Neutrophil (primary cell): ENCODE data around the gene VTI1A.

Source experiments
- H3K27ac ChIP-seq: fragments of 200-600 bp; sonication (generic); 2 replicates; pipeline ENCODE4 v1.5.1; 2016; ENCODE audit warnings: mild to moderate bottlenecking, moderate library complexity
- H3K27me3 ChIP-seq: fragments of 200-600 bp; sonication (generic); 2 replicates; pipeline ENCODE4 v1.6.0; 2016; ENCODE audit warnings: mild to moderate bottlenecking
- H3K36me3 ChIP-seq: fragments of 200-600 bp; sonication (generic); 2 replicates; pipeline ENCODE4 v1.5.1; 2017
- H3K4me1 ChIP-seq, 2 experiments: fragments of 200-600 bp in 1 of 2; sonication (generic) in 1 of 2; 1 replicate in 1 of 2; 2 replicates in 1 of 2; pipeline versions ENCODE4 v1.5.1 to v1.6.1; 2013 to 2016; ENCODE audit warnings: low read depth in 1 of 2, low read length in 1 of 2, mild to moderate bottlenecking in 1 of 2, moderate library complexity in 1 of 2; ENCODE audit not compliant: control insufficient read depth in 1 of 2, insufficient read depth in 1 of 2
- H3K4me3 ChIP-seq, 2 experiments: fragments of 200-600 bp in 1 of 2; sonication (generic) in 1 of 2; 1 replicate in 1 of 2; 2 replicates in 1 of 2; pipeline ENCODE4 v1.5.1; 2013 to 2016; ENCODE audit warnings: low read depth in 1 of 2, low read length in 1 of 2, mild to moderate bottlenecking in 1 of 2, moderate library complexity in 1 of 2
- H3K9me3 ChIP-seq: fragments of 200-600 bp; sonication (generic); 2 replicates; pipeline ENCODE4 v1.5.1; 2016
- TF ChIP-seq, protein P1 (sequence below): fragments of 200-600 bp; sonication (generic); IDR thresholded peaks from 2 replicates; pipeline ENCODE4 v1.5.1; 2016; ENCODE audit warnings: antibody characterized with exemption

VTI1A gene

DNA sequence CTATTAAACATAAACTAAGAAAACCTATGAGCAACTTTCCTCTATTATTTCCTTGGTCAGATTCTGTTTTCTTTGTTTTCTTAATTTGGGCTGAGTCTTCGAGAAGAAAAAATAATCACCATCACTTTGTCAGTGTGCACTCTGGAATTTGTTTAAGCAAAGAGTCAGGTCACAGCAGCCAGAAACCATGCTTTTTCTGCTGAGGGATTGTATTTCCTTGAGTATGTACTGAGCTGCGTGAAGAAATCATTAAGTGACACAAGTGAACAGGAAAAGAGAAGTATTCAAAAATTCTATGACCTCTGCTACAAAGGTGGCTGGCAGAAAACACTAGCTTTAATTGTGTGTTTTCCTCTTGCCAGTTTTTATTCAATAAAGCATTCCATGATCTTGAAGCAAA, 249.6 kb downstream of the VTI1A start:
- Histone ChIP-seq H3K27ac (no peak overlapping the region), H3K4me1 (no peaks in the 10 kb centered on the region), H3K9me3 (no peaks in the 10 kb centered on the region), H3K27me3 (no peaks in the 10 kb centered on the region), H3K36me3 (peaks cover 3% of the 10 kb centered on the region), H3K4me3 (no peak overlapping the region)
- TF ChIP-seq, protein P1, sequence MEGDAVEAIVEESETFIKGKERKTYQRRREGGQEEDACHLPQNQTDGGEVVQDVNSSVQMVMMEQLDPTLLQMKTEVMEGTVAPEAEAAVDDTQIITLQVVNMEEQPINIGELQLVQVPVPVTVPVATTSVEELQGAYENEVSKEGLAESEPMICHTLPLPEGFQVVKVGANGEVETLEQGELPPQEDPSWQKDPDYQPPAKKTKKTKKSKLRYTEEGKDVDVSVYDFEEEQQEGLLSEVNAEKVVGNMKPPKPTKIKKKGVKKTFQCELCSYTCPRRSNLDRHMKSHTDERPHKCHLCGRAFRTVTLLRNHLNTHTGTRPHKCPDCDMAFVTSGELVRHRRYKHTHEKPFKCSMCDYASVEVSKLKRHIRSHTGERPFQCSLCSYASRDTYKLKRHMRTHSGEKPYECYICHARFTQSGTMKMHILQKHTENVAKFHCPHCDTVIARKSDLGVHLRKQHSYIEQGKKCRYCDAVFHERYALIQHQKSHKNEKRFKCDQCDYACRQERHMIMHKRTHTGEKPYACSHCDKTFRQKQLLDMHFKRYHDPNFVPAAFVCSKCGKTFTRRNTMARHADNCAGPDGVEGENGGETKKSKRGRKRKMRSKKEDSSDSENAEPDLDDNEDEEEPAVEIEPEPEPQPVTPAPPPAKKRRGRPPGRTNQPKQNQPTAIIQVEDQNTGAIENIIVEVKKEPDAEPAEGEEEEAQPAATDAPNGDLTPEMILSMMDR, result no peak

DNA sequence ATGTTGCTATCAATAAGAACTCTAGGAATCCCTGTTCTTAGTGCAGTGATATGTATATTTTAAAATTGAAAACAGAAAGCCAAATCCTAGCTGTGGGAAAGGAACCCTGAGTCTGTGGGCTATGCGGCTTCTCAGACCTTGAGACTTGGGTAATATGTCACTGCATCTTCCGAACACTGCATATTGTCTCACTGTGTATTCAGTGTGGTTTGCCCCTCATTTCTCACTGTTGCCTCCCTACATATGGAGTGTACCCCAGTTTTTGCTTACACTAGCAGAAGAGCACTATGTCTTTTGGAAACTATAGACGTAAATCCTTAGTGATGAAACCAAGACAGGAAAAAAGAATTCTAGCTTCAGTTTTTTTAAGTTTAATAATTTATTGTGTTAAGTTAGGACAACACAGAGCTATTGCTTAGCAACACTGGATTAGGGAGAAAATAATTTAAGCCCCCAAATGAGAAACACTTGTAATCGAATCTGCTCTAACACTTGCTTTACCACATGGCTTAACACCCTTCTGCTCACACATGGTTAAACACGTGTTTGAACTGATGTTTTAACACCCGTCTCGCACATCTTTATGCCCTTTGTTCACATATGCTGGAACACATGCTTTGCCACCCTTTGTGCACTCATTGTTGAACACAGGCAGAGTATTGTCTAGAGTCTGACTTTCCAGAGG, 251.3 kb downstream of the VTI1A start:
- no peak overlapping the region for H3K27ac ChIP-seq
- H3K27me3 ChIP-seq, result no peaks in the 10 kb centered on the region
- H3K36me3 ChIP-seq, result peaks cover 3% of the 10 kb centered on the region
- no peaks in the 10 kb centered on the region for H3K9me3 ChIP-seq
- no peak overlapping the region for H3K4me3 ChIP-seq
- H3K4me1 ChIP-seq, result no peaks in the 10 kb centered on the region
- TF ChIP-seq, protein P1, result no peak

DNA sequence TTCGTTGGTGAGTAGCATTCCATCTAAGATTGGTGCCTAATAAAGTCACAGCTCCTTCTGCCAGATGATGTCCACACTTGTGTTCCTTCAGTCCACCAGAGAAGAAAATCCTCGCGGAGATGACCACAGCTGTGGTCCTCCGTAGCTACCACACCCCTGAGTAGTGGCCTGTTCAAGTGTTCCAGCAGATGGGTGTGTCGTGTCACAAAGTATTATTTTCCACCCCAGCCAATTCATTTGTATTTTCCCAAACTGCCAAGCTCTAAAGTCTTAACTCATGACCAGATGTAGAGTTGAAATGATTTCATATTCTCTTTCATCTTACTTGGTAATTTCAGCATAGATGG, 251.8 kb downstream of the VTI1A start:
- no peaks in the 10 kb centered on the region for H3K4me1 ChIP-seq
- no peak overlapping the region for H3K4me3 ChIP-seq
- H3K36me3 ChIP-seq, result peaks cover 3% of the 10 kb centered on the region
- TF ChIP-seq, protein P1, result no peak
- no peak overlapping the region for H3K27ac ChIP-seq
- H3K9me3 ChIP-seq, result no peaks in the 10 kb centered on the region
- H3K27me3 ChIP-seq, result no peaks in the 10 kb centered on the region

DNA sequence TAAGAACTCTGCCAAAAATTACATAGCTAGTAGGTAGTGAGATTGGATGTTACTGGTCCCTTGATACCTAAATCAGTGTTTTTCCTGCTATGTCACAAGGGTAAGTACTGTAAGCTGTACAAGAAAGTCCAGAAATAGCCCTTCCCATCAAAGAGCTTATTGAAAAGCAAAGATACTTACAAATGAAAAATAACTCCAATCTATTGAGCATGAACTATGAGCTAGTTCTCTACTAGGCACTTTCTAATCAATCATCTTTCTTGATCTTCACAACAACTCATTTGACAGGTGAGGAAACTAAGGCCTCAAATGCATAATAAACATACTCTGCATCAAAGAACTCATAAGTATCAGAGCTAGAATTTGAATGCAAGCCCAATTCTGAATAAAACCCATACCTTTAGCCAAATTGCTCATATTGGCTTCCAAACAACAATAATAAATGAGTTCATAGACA, 253.2 kb downstream of the VTI1A start:
- Histone ChIP-seq H3K9me3 (no peaks in the 10 kb centered on the region), H3K4me1 (no peaks in the 10 kb centered on the region), H3K27me3 (no peaks in the 10 kb centered on the region), H3K4me3 (no peak overlapping the region), H3K36me3 (peaks cover 3% of the 10 kb centered on the region), H3K27ac (no peak overlapping the region)
- TF ChIP-seq, protein P1, result no peak

DNA sequence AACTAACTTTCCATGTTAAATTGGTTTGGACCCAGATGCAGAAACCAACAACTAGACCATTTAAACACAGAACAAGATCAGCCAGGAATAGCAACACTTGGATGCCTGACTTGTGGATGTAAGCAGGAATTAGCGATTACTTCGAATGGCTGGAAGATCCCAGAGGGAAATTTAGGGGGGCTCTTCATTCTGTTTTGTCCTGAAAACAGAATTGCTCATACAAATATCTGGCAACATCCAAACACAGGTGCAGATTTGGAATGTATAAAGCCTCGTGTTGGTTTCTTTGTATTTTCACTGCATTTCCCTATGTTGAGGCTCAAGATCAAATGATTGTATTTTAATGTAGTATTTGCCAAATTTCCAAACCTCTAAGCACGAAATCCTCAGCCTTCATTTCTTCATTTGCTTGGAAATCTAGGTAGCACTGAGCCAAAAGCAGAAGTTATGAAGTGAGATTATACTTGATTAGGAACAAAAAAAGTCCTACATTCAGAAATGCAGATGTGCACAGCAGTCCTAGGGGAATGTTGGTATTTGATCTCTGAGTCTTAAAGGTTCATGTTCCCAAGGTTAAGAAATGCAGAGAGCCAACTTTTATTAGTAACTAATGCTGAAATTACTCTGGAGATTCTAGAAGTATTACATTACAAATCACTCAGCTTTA, 254.3 kb downstream of the VTI1A start:
- Histone ChIP-seq H3K4me3 (no peak overlapping the region), H3K27me3 (no peaks in the 10 kb centered on the region), H3K27ac (no peak overlapping the region), H3K36me3 (peaks cover 3% of the 10 kb centered on the region), H3K9me3 (no peaks in the 10 kb centered on the region), H3K4me1 (no peaks in the 10 kb centered on the region)
- TF ChIP-seq, protein P1, result no peak
